Inflammatory macrophage (primary cell): ENCODE measurements around the gene TLE6.
"Not testable (repeated sequence)": the region's sequence is repeated elsewhere in the genome, so short reads cannot be mapped to it uniquely, and the experiment has no call there.

Source experiments
- DNase-seq, 2 donors: peaks; one replicate each; pipeline ENCODE4 v3.0.0-alpha.2; 2020 to 2022

The TLE6 gene

GRCh38 chr19:2974342-2975041 is 2.9 kb upstream of the TLE6 start:
- peak; percentile 95 to 98 for DNase-seq

- no peak for DNase-seq
Observed at GRCh38 chr19:2976609-2977000, 759 bp upstream of the TLE6 start.

- no peak for DNase-seq
Observed at GRCh38 chr19:2977746-2978138, 378 bp downstream of the TLE6 start.

GRCh38 chr19:2978166-2978767 is 903 bp downstream of the TLE6 start:
- no peak for DNase-seq

- no peak for DNase-seq
Observed at GRCh38 chr19:2978772-2979171, 1.4 kb downstream of the TLE6 start.

- no peak for DNase-seq
Observed at GRCh38 chr19:2981898-2982297, 4.5 kb downstream of the TLE6 start.

- DNase-seq: no peak
Observed at GRCh38 chr19:2982561-2982960, 5.2 kb downstream of the TLE6 start.

- no peak for DNase-seq
Observed at GRCh38 chr19:2982983-2983350, 5.6 kb downstream of the TLE6 start.

- DNase-seq: no peak
Observed at GRCh38 chr19:2983351-2984214, 6.2 kb downstream of the TLE6 start.

- no peak for DNase-seq
Observed at GRCh38 chr19:2984215-2984528, 6.8 kb downstream of the TLE6 start.

GRCh38 chr19:2986951-2987524 is 9.7 kb downstream of the TLE6 start:
- no peak for DNase-seq

- DNase-seq: no peak
Observed at GRCh38 chr19:2987797-2988196, 10.4 kb downstream of the TLE6 start.

- no peak for DNase-seq
Observed at GRCh38 chr19:2988568-2988967, 11.2 kb downstream of the TLE6 start.

GRCh38 chr19:2989236-2989946 is 12.0 kb downstream of the TLE6 start:
- no peak for DNase-seq

GRCh38 chr19:2992333-2992732 is 15.0 kb downstream of the TLE6 start:
- DNase-seq: not testable (repeated sequence)

- DNase-seq: no peak
Observed at GRCh38 chr19:2992958-2993357, 15.6 kb downstream of the TLE6 start.

GRCh38 chr19:2993579-2993978 is 16.2 kb downstream of the TLE6 start:
- no peak for DNase-seq

- no peak for DNase-seq
Observed at GRCh38 chr19:2994588-2995131, 17.3 kb downstream of the TLE6 start.

GRCh38 chr19:2997720-2998119 is 20.4 kb downstream of the TLE6 start:
- no peak for DNase-seq

GRCh38 chr19:2998642-2999041 is 21.3 kb downstream of the TLE6 start:
- DNase-seq: no peak

- DNase-seq: no peak
Observed at GRCh38 chr19:3001235-3001800, 24.0 kb downstream of the TLE6 start.

- no peak for DNase-seq
Observed at GRCh38 chr19:3003046-3003445, 25.7 kb downstream of the TLE6 start.
